Adrenal gland (tissue), 5 donors: ENCODE measurements around the gene CEL.

Source experiments
- POLR2A ChIP-seq, 2 donors: fragments of 450-650 bp; IDR thresholded peaks; one replicate each; pipeline ENCODE4 v1.6.1; 2017; ENCODE audit warnings: antibody characterized with exemption in 2 of 2, mild to moderate bottlenecking in 2 of 2, moderate library complexity in 1 of 2
- TF ChIP-seq, protein P1 (sequence below), 6 experiments: fragments of 450-650 bp in 4 of 6; fragments of 200-600 bp in 2 of 6; sonication (generic) in 1 of 6; IDR thresholded peaks; 1 replicate in 5 of 6; 2 replicates in 1 of 6; pipeline versions ENCODE4 v1.5.1 to v1.8.0; 2016 to 2021; ENCODE audit warnings: antibody characterized with exemption in 6 of 6, mild to moderate bottlenecking in 2 of 6, moderate library complexity in 1 of 6
- donor health status: DM: no; HTN: no; CAD: no.

DNA sequence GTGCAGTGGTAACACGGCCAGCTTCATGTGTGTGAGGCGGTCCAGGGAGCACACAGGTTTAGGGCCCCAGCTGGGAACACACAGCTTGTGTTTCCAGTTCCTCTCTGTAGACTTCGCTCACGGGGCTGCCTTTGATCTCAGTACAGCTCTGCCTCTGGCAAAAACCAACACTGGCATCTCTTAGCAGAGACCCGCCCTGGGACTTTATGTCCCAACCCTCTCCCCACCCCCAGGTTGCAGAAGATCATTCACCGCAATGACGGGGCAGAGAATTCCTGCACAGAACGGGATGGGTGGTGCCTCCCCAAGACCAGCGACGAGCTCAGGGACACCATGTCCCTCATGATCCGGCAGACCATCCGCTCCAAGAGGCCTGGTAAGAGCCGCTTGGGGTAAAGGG lies 5.2 kb upstream of the CEL start:
- no peak for TF ChIP-seq POLR2A (IDR thresholded peaks at IDR 0.05)
- TF ChIP-seq, protein P1, sequence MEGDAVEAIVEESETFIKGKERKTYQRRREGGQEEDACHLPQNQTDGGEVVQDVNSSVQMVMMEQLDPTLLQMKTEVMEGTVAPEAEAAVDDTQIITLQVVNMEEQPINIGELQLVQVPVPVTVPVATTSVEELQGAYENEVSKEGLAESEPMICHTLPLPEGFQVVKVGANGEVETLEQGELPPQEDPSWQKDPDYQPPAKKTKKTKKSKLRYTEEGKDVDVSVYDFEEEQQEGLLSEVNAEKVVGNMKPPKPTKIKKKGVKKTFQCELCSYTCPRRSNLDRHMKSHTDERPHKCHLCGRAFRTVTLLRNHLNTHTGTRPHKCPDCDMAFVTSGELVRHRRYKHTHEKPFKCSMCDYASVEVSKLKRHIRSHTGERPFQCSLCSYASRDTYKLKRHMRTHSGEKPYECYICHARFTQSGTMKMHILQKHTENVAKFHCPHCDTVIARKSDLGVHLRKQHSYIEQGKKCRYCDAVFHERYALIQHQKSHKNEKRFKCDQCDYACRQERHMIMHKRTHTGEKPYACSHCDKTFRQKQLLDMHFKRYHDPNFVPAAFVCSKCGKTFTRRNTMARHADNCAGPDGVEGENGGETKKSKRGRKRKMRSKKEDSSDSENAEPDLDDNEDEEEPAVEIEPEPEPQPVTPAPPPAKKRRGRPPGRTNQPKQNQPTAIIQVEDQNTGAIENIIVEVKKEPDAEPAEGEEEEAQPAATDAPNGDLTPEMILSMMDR (IDR thresholded peaks at IDR 0.05): no peak
